Smooth muscle cell (in vitro differentiated cells): ENCODE data around the gene ZNF428. TPM values are rescaled to one million over a fixed set of nuclear protein-coding genes. Genes with fewer than 3 reads are reported as not detected.
"Not testable (repeated sequence)": the region's sequence is repeated elsewhere in the genome, so short reads cannot be mapped to it uniquely, and the experiment has no call there.

Experiments used
- DNase-seq: peaks from one replicate; lab custom pipeline; 2025; ENCODE audit not compliant: unreplicated experiment; lab: John Stamatoyannopoulos, UW
- H2AFZ ChIP-seq: fragments of 200-600 bp; sonication (generic); 2 replicates; pipeline ENCODE4 v1.6.0; 2016; ENCODE audit warnings: antibody characterized with exemption, low read depth, mild to moderate bottlenecking
- H3F3A ChIP-seq: fragments of 200-600 bp; sonication (generic); 2 replicates; pipeline ENCODE4 v1.6.0; 2017; ENCODE audit warnings: antibody characterized with exemption, low read depth
- H3K27ac ChIP-seq: fragments of 200-600 bp; sonication (generic); 2 replicates; pipeline ENCODE4 v1.5.1; 2016; ENCODE audit warnings: low read depth, mild to moderate bottlenecking
- H3K27me3 ChIP-seq: fragments of 200-600 bp; sonication (generic); 2 replicates; pipeline ENCODE4 v1.6.1; 2016; ENCODE audit warnings: low read depth, mild to moderate bottlenecking
- H3K36me3 ChIP-seq: fragments of 200-600 bp; sonication (generic); 2 replicates; pipeline ENCODE4 v1.5.1; 2016; ENCODE audit warnings: low read depth
- H3K4me1 ChIP-seq: fragments of 200-600 bp; sonication (generic); 2 replicates; pipeline ENCODE4 v1.5.1; 2016; ENCODE audit warnings: low read depth
- H3K4me2 ChIP-seq: fragments of 200-600 bp; sonication (generic); 2 replicates; pipeline ENCODE4 v1.6.0; 2016; ENCODE audit warnings: mild to moderate bottlenecking
- H3K4me3 ChIP-seq: fragments of 200-600 bp; sonication (generic); 2 replicates; pipeline ENCODE4 v1.5.1; 2016; ENCODE audit warnings: mild to moderate bottlenecking
- H3K79me2 ChIP-seq: fragments of 200-600 bp; sonication (generic); 2 replicates; pipeline ENCODE4 v1.6.0; 2016; ENCODE audit warnings: low read depth, mild to moderate bottlenecking
- H3K9ac ChIP-seq: fragments of 200-600 bp; sonication (generic); 2 replicates; pipeline ENCODE4 v1.6.0; 2016; ENCODE audit warnings: low read depth
- H3K9me3 ChIP-seq: fragments of 200-600 bp; sonication (generic); replicated peaks from 2 replicates; pipeline ENCODE4 v1.5.1; 2016; ENCODE audit warnings: low read depth
- H4K20me1 ChIP-seq: fragments of 200-600 bp; sonication (generic); 2 replicates; pipeline ENCODE4 v1.6.0; 2016; ENCODE audit warnings: low read depth
- WGBS: methylation state at CpG from one replicate; pipeline ENCODE4 v1.1.7; 2016; ENCODE audit warnings: low lambda C conversion rate; 5-methylcytosine and 5-hydroxymethylcytosine counted together
- polyA plus RNA-seq: library from polyadenylated mRNA; unstranded; fragments of >200 nt; fragmentation: Nextera tagmentation; extraction: Ambion mirVana; gene quantifications from 2 replicates; pipeline ENCODE4 v1.2.1, GENCODE V29; 2016
- total RNA-seq: library from RNA; depleted of rRNA; stranded (reverse); fragments of >200 nt; gene quantifications from 2 replicates; pipeline ENCODE4 v1.2.3, GENCODE V29; 2014
- TF ChIP-seq, protein P1 (sequence below): fragments of 200-600 bp; sonication (generic); IDR thresholded peaks from 2 replicates; pipeline ENCODE4 v1.5.1; 2017; ENCODE audit warnings: borderline replicate concordance, mild to moderate bottlenecking, antibody characterized with exemption; ENCODE audit not compliant: insufficient read depth, poor library complexity, severe bottlenecking

The ZNF428 gene
- total and polyA plus RNA-seq, 2 experiments from 2014 or later = 20.3 to 63.1 TPM

- Histone ChIP-seq H3K27me3 (no peaks in the 10 kb centered on the region), H2AFZ (no peak overlapping the region), H3K4me3 (no peak overlapping the region), H3K9me3 (no peaks in the 10 kb centered on the region), H3K4me2 (no peak overlapping the region), H3K4me1 (no peaks in the 10 kb centered on the region), H3F3A (no peaks in the 10 kb centered on the region), H3K36me3 (no peaks in the 10 kb centered on the region), H3K27ac (no peak overlapping the region), H4K20me1 (peaks cover 22% of the 10 kb centered on the region), H3K9ac (no peak overlapping the region), H3K79me2 (no peaks in the 10 kb centered on the region)
- no peak for DNase-seq
- WGBS = 98% methylated on average over 10 of the region's 28 CpGs
- TF ChIP-seq, protein P1, sequence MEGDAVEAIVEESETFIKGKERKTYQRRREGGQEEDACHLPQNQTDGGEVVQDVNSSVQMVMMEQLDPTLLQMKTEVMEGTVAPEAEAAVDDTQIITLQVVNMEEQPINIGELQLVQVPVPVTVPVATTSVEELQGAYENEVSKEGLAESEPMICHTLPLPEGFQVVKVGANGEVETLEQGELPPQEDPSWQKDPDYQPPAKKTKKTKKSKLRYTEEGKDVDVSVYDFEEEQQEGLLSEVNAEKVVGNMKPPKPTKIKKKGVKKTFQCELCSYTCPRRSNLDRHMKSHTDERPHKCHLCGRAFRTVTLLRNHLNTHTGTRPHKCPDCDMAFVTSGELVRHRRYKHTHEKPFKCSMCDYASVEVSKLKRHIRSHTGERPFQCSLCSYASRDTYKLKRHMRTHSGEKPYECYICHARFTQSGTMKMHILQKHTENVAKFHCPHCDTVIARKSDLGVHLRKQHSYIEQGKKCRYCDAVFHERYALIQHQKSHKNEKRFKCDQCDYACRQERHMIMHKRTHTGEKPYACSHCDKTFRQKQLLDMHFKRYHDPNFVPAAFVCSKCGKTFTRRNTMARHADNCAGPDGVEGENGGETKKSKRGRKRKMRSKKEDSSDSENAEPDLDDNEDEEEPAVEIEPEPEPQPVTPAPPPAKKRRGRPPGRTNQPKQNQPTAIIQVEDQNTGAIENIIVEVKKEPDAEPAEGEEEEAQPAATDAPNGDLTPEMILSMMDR = no peak
Measured at GRCh38 chr19:43607238-43608205, 11.9 kb downstream of the ZNF428 start.

- Histone ChIP-seq H3K27me3 (no peaks in the 10 kb centered on the region), H2AFZ (no peak overlapping the region), H3K36me3 (no peaks in the 10 kb centered on the region), H3K27ac (no peak overlapping the region), H3K4me3 (no peak overlapping the region), H3K4me2 (no peak overlapping the region), H3K4me1 (no peaks in the 10 kb centered on the region), H3K9ac (no peak overlapping the region), H3K9me3 (no peaks in the 10 kb centered on the region), H4K20me1 (peaks cover 15% of the 10 kb centered on the region), H3K79me2 (no peaks in the 10 kb centered on the region), H3F3A (no peaks in the 10 kb centered on the region)
- 93% methylated on average over 7 of the region's 7 CpGs for WGBS
- no peak for DNase-seq
- TF ChIP-seq, protein P1 = no peak
Measured at GRCh38 chr19:43606569-43607229, 12.7 kb downstream of the ZNF428 start.

GRCh38 chr19:43605875-43606568 is 13.4 kb downstream of the ZNF428 start:
- Histone ChIP-seq H4K20me1 (peaks cover 12% of the 10 kb centered on the region), H3K4me1 (no peaks in the 10 kb centered on the region), H3K9me3 (no peaks in the 10 kb centered on the region), H3K79me2 (no peaks in the 10 kb centered on the region), H2AFZ (no peak overlapping the region), H3K4me3 (no peak overlapping the region), H3K27ac (no peak overlapping the region), H3K9ac (no peak overlapping the region), H3K36me3 (no peaks in the 10 kb centered on the region), H3F3A (peaks cover 2% of the 10 kb centered on the region), H3K4me2 (no peak overlapping the region), H3K27me3 (no peaks in the 10 kb centered on the region)
- TF ChIP-seq, protein P1 = no peak
- DNase-seq = no peak
- WGBS = 79% methylated on average over 7 of the region's 7 CpGs

- H3K27me3 ChIP-seq, H3K9me3 ChIP-seq, H2AFZ ChIP-seq, H3K36me3 ChIP-seq, H3K9ac ChIP-seq, H3K4me2 ChIP-seq, H3K4me3 ChIP-seq, H3F3A ChIP-seq, H4K20me1 ChIP-seq, DNase-seq: not testable (repeated sequence)
- 91% methylated on average over 5 of the region's 5 CpGs for WGBS
- peaks cover 18% of the 10 kb centered on the region for H3K79me2 ChIP-seq
- H3K27ac ChIP-seq = peak overlapping the region; percentile 71
- peaks cover 13% of the 10 kb centered on the region for H3K4me1 ChIP-seq
Measured at GRCh38 chr19:43600326-43600725, 19.1 kb downstream of the ZNF428 start.
